GM12874 (cell line): ENCODE data around the gene CTNS.

ENCODE experiments used
- CTCF ChIP-seq: IDR thresholded peaks from 2 replicates; pipeline ENCODE4 v1.5.1; 2011; ENCODE audit warnings: low read depth, mild to moderate bottlenecking, control low read depth, low read length, moderate library complexity; ENCODE audit not compliant: insufficient read depth

Gene CTNS

GRCh38 chr17:3636154-3636907 is at the start of gene CTNS, which contains the start of gene SHPK:
CTNS (plus strand) TSS chr17:3636760; CDS start chr17:3640207, 3,447 bp downstream.
SHPK (minus strand) TSS chr17:3636250; CDS start chr17:3636219, 31 bp downstream.
- TF ChIP-seq CTCF, result no peak

DNA sequence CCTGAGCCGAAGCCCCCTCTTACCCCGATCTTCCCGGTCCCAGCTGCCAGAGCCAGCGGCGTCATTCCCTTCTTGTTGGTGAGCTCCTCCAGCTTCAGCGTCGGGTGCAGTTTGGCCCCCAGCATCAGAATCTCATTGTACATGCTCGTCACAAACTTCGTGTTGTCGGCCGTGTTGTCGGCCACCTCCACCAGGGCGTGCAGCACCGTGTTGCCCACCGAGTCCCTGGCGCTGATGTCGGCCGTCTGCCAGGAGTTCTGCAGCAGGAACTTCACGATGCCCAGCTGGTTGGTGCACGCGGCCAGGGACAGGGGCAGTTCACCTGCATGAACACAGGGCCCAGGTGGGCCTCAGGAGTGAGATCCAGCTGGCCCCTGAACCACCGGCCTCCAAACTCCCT is 46.8 kb upstream of the CTNS start:
- TF ChIP-seq CTCF, result no peak

DNA sequence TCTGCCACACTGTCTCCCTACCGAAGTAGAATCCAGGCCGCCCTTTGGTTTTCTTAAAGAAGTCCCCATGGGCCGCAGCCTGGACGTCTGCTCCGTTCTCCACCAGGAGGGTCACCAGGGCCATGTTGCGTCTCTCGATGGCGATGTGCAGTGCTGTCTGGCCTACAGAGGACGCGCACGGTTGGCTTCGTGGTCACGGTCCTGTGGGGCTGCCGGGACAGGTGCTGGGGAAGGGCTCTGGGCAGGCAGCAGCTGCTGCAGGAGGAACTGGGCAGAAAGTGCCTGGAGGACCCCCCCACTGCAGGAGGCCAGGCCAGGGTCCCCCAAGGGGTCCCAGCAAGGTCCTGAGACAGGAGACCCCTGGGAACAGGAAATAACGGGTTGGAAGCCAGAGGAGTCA is 46.3 kb upstream of the CTNS start:
- no peak for TF ChIP-seq CTCF

DNA sequence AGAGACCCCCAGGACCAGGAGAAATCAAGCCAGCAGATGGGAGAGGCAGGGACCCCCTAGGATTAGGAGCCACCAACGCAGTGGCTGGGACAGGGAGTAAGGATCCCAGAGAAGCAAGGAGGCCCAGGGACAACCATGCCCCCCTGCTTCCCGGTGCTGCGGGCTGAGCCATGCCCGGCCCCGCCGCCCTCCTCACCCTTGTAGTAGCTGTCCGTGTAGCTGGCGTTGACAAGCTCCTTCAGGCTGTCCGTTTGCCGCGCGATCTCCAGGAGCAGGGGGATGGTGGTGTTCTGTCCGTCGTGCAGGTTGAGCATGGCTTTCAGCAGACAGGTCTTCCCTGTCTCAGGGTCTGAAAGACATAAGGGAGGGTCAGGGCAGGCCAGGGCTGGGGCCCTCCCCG is 45.8 kb upstream of the CTNS start:
- TF ChIP-seq CTCF, result no peak

DNA sequence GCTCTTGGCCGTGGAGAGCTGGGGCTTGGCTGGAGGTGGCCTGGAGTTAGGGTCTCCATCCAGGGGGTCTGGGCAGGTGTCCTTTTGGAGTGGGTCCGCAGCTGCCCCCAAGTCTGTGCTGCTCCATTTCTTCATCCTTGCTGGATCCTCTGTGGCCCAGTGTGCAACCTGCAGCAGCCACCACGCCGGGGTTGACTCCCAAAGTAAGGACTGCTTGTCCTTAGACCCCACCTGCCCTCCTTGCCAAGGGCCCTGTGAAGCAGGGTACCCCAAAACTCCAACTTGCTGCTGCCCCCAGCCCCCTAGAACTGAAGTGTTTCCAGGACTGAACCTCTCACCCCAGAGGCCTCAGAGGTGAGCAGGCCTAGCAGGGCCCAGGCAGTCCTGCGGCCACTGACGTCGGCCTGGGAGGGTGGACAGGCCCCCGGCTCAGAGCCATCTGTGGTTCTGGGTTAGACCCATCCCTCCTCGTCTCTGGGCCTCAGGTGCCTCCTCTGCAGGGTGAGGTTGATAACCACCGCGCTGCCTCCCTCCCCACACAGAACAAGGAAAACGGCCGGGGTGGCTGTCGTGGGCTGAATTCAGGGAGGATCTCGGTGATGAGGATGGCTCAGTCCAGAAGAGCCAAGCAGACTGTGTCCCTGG is 44.2 kb upstream of the CTNS start:
- no peak for TF ChIP-seq CTCF

DNA sequence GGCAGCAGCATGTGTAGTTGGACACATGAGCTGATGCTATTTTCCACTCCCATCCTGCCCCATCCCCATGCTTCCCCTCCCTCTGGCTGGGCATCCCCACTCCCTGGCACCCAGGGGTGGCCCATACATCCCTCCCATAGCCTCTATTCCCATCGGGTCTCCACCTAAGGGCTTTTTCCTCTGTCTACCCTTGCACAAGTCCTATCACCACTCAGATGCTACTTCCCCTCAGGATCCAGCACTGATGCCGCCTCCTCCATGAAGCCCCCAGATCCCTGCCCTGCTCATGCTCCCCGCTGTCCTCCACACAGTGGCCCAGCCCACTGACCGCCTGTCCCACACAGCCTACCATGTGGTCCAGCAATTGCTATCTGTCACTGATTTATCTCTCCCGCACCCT is 43.2 kb upstream of the CTNS start:
- TF ChIP-seq CTCF, result no peak

DNA sequence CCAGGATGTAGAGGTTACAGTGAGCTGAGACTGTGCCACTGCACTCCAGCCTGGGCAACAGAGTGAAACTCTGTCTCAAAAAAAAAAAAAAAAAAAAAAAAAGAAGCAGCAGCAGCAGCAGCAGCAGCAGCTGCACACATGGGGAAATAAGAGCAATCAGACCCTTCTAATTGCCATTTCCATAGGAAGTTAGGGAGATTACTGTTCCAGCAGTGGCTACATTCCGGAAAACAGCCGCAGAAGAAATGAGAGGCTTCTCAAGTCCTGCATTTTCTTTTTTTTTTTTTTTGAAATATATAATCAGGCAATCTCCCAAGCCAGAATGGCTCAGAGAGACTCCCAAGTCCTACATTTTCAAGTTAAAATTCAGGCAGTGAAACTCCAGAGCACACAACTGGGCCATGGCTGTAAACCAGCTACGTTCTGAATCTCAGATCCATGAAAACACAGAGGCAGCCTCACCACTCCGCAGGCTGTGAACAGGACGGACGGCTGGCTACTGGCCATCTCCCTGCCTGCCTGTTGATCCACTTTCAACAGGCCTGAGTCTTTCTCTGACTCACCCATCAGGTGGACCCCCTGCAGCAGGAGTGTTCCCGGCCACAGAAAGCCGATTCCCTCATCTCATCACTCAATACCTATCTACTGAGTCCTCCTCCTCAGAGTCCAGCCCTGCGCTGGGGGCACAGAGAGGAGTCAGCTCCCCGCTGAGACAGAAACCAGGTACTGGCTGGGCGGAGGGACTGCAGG is 42.3 kb upstream of the CTNS start:
- no peak for TF ChIP-seq CTCF
